HTERT RPE-1 (cell line): ENCODE measurements around the gene PON2.
"Not testable (repeated sequence)": the region's sequence is repeated elsewhere in the genome, so short reads cannot be mapped to it uniquely, and the experiment has no call there.

Source experiments
- in situ Hi-C: fragments of 300-500 bp; cut with MboI; formaldehyde crosslinking; loops from 4 replicates; pipeline ENCODE4 v1.14.3; 2020; ENCODE audit warnings: low sequenced_read_pairs

Gene PON2

GRCh38 chr7:95407751-95408150, 27.1 kb downstream of the PON2 start:
- in situ Hi-C loops, result no loop called here

- in situ Hi-C loops, result no loop called here
Measured at GRCh38 chr7:95405800-95406199, 29.0 kb downstream of the PON2 start.

GRCh38 chr7:95405208-95405607, 29.6 kb downstream of the PON2 start:
- in situ Hi-C loops, result no loop called here

- in situ Hi-C loops, result no loop called here
Measured at GRCh38 chr7:95404316-95404865, 30.4 kb downstream of the PON2 start.

GRCh38 chr7:95398155-95398940, 36.5 kb downstream of the PON2 start:
- in situ Hi-C loops, result no loop called here

GRCh38 chr7:95397381-95397780, 37.4 kb downstream of the PON2 start:
- in situ Hi-C loops, result no loop called here

GRCh38 chr7:95396136-95397032, 38.4 kb downstream of the PON2 start, which contains the start of gene PON3:
Gene PON3 (minus strand): TSS chr7:95396375. CDS start chr7:95396350, 25 bp downstream.
- in situ Hi-C loops, result no loop called here

- in situ Hi-C loops, result no loop called here
Measured at GRCh38 chr7:95395755-95396135, 39.1 kb downstream of the PON2 start.

GRCh38 chr7:95394370-95394769, 40.5 kb downstream of the PON2 start:
- in situ Hi-C loops, result no loop called here

GRCh38 chr7:95391761-95392160, 43.1 kb downstream of the PON2 start:
- in situ Hi-C loops, result no loop called here

GRCh38 chr7:95389516-95389915, 45.3 kb downstream of the PON2 start:
- in situ Hi-C loops, result no loop called here

- in situ Hi-C loops, result not testable (repeated sequence)
Measured at GRCh38 chr7:95379457-95379856, 55.4 kb downstream of the PON2 start.

GRCh38 chr7:95376632-95377400, 58.0 kb downstream of the PON2 start:
- in situ Hi-C loops, result no loop called here

- in situ Hi-C loops, result no loop called here
Measured at GRCh38 chr7:95375591-95376257, 59.1 kb downstream of the PON2 start.

GRCh38 chr7:95373323-95373722, 61.5 kb downstream of the PON2 start:
- in situ Hi-C loops, result no loop called here

- in situ Hi-C loops, result no loop called here
Measured at GRCh38 chr7:95368235-95368634, 66.6 kb downstream of the PON2 start.

GRCh38 chr7:95367606-95368005, 67.2 kb downstream of the PON2 start:
- in situ Hi-C loops, result no loop called here

GRCh38 chr7:95365151-95365550, 69.7 kb downstream of the PON2 start:
- in situ Hi-C loops, result no loop called here

- in situ Hi-C loops, result no loop called here
Measured at GRCh38 chr7:95357623-95358022, 77.2 kb downstream of the PON2 start.
